GM18498 (cell line): ENCODE measurements around the gene ATOH1.
A peak's percentile ranks its signal among the peaks of the same experiment; 100 is the strongest.

ENCODE experiments used
- ATAC-seq: cut with Tn5 transposase; IDR thresholded peaks from one replicate; pipeline ENCODE4 v1.9.1; 2021; ENCODE audit warnings: mild to moderate bottlenecking, moderate library complexity; ENCODE audit not compliant: unreplicated experiment

ATOH1 gene

GRCh38 chr4:93834249-93835066 lies 5.9 kb downstream of the ATOH1 start:
- ATAC-seq, result no peak

- ATAC-seq, result no peak
These were observed 7.4 kb downstream of the ATOH1 start for GRCh38 chr4:93835929-93836328.

- no peak for ATAC-seq
These were observed 11.2 kb downstream of the ATOH1 start for GRCh38 chr4:93839704-93840103.

- ATAC-seq, result no peak
These were observed 13.3 kb downstream of the ATOH1 start for GRCh38 chr4:93841803-93842345.

- ATAC-seq, result peak; percentile 69
These were observed 14.2 kb downstream of the ATOH1 start for GRCh38 chr4:93842601-93843252.

- no peak for ATAC-seq
These were observed 15.2 kb downstream of the ATOH1 start for GRCh38 chr4:93843772-93844171.

- no peak for ATAC-seq
These were observed 24.1 kb downstream of the ATOH1 start for GRCh38 chr4:93852680-93853079.

- ATAC-seq, result no peak
These were observed 27.4 kb downstream of the ATOH1 start for GRCh38 chr4:93855926-93856325.

- no peak for ATAC-seq
These were observed 37.1 kb downstream of the ATOH1 start for GRCh38 chr4:93865650-93866049.

GRCh38 chr4:93867416-93868001 lies 39.0 kb downstream of the ATOH1 start:
- ATAC-seq, result no peak

- no peak for ATAC-seq
These were observed 42.4 kb downstream of the ATOH1 start for GRCh38 chr4:93870876-93871458.

- ATAC-seq, result no peak
These were observed 48.2 kb downstream of the ATOH1 start for GRCh38 chr4:93876754-93877153.

- no peak for ATAC-seq
These were observed 50.0 kb downstream of the ATOH1 start for GRCh38 chr4:93878566-93878965.

- peak; percentile 68 for ATAC-seq
These were observed 51.4 kb downstream of the ATOH1 start for GRCh38 chr4:93879919-93880318.
